GM21447 (cell line): ENCODE data around the gene LSAMP.

Source experiments
- ATAC-seq: cut with Tn5 transposase; IDR thresholded peaks from one replicate; pipeline ENCODE4 v1.9.1; 2021; ENCODE audit not compliant: unreplicated experiment

LSAMP gene

DNA sequence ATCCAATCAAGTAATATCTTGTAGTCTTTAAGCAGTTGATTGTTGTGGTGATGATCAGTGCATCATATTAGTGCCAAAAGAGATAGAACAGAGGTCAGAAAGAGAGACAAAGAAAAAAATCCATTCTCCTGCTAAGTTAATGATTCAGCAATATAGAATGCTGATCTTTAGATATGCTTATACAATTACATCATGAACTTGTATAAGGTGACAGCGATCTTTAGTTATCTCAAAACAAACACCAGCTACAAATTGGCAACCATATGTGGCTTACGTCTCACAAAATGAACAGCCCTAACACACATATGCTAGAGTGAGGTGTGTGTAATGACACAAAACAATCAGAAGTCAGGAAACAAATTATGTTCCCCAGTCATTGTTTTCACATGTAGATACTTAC is 12.5 kb downstream of the LSAMP start:
- no peak for ATAC-seq

DNA sequence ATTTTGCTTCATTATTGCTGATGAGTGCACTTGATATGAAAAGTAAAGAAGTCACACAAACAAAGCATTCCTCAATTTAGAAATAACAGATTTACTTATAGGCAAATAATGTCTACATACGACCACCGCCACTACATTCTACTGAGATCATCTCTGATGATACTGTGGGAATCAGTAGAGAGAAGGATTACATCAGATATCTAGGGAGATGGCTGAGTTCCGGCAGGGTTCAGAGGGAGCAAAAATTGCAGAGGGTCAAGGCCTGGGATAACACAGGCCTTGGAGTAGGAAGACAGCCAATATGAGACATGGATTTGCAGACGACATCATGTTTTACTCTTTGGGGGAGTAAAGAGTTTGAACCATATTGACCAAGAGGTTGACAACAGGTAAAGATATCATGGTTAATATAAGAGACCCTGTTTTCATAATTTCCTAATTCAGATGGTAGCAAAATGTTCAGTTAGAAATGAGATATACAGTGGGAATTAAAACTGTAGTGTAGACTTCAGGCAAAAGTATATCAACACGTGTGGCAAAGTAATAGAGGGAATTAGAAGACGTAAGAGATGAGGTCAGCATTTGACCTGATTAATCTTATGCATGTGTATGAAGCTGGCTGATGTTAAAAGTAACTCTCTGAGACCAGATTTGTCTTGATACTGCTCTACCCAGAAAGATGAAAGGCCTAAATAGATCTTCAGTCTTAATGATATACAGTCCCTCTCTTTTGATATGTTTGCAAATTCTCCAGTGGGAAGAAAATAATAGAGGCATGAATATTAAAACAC is 15.6 kb downstream of the LSAMP start:
- no peak for ATAC-seq

DNA sequence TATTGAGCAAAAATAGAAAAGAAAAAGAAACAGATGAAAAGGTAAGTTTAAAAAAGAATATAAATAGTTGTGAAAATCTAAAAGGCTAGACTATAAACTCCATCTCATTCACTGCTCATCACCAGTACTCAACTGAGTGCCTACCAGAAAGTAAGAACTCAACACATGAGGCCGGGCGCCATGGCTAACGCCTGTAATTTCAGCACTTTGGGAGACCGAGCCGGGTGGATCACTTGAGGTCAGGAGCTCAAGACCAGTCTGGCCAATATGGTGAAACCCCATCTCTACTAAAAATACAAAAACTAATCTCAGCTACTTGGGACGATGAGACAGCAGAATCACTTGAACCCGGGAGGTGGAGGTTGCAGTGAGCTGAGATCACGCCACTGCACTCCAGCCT is 19.3 kb downstream of the LSAMP start:
- no peak for ATAC-seq

DNA sequence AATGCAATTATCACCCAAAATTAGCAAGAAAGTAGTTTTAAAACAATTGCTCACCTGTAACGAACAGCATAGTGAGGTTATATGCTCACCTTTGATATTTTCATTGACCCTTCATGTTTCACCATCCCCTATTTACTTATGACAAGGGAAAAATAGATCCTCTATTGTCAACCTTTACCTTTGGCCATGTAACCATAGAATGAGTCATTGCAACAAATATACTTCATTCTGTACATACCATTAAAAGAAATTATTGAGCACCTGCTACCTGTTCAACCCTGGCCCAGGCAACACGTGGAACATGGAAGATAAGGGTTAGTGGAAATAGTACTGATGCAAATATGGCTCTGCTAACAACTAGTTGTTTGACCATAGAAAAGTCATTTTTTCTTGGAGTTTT is 20.2 kb downstream of the LSAMP start:
- ATAC-seq: no peak

DNA sequence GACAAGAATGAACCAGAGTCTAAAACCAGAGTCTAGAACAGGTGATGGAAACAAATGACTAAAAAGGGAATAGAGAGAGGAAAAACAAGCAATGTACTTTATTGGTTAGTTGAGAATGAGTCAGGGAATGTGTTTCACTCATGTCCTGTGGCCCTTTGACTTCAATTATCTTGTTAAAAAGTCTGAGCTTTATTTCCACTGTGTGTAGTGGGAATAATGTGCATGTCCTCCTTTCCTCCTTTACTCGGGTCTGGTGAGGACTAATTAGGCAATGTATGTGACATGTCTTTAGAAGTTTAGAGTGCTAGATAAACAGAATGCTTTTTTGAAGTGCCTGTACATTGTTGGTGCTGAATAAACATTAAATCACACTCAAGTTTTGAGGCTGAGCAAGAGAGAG is 21.3 kb downstream of the LSAMP start:
- ATAC-seq: no peak

DNA sequence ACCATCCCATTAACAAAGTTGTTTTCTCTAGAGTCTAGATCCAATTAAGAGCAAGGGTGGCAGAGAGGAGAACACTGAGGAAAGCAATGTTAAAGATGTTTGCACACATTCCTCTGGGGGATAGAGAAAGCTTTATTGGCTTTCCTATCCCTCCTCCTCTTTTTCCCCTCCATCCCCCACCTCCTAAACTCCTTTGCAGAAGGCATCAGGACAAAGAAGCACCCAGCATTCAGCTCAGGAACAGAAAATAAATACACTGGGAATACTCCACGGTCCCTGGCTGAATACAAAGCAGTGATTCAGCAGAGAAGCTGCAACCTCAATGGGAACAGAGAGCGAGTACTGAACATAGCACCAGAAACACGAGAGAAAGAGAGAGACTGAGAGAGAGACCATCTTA is 21.9 kb downstream of the LSAMP start:
- ATAC-seq: no peak

DNA sequence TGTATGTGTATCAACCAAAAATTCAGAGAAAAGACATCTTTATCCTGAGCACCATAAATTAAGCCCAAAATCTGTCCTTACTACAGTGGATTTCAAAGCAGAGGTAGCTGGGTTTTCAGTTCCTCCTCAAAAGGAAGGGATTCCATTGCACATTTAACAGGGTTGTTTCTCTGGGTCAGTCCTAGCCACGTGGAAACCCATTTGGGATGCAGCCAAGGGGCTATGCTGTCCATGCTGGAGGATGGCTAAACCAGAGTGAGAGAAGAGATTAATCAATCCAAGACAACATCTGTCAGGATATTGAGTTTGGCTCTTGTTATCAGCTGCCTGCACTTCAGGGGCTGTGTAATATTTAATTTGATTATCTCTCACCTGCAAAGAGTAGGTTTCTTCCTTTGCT is 28.1 kb downstream of the LSAMP start:
- no peak for ATAC-seq

DNA sequence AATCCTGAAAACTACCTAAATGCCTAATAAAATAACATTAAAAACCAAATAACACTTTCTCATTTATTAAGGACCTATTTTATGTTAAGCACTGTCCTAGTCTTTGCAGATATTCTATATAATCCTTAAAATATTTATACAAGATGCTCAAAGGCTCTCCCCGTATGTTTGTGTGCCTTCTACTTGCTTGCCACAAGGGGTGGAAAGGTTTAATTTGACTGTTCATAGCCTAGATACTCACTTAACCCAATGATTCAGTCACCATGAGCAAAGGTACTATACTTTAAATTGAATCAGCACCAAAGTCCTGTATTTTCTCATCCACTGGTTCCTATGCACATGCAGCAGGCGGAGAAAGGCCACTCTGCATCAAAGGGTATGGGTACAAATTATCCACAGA is 32.0 kb downstream of the LSAMP start:
- no peak for ATAC-seq

DNA sequence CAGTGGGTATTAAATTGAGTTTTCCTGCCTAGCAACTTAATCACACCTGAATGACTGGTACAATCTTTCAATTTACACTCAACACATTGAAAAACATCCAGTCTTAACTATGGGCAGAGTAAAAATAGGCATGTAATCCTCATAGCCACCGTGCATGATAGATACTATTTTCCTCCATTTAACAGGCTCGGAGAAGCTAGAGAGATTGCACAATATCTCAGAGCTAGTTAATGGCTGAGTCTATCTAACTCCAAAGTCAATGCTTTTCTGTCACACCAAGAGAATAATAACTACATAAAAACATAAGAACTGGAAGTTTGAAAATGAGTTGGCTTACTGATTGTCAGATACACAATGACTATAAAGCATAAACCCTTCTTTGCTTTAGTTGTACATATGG is 36.8 kb downstream of the LSAMP start:
- ATAC-seq: no peak

DNA sequence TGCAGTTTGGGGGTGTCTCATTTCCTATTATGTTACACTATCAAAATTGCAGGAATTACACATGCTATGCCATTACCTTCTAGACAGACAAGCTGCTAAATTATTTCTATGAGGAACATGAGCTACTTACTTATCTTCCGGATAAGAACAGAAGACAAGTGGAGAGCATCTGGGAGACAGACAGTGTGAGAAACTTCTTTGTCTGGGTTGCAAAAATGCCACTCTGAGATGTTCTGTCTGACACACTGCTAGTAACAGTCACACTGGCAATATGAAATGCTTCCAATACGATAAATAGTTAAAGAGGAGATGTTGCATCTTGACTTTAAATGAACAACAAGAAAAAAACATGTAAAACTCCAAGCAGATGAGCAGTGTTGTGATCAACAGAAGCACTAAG is 40.1 kb downstream of the LSAMP start:
- no peak for ATAC-seq

DNA sequence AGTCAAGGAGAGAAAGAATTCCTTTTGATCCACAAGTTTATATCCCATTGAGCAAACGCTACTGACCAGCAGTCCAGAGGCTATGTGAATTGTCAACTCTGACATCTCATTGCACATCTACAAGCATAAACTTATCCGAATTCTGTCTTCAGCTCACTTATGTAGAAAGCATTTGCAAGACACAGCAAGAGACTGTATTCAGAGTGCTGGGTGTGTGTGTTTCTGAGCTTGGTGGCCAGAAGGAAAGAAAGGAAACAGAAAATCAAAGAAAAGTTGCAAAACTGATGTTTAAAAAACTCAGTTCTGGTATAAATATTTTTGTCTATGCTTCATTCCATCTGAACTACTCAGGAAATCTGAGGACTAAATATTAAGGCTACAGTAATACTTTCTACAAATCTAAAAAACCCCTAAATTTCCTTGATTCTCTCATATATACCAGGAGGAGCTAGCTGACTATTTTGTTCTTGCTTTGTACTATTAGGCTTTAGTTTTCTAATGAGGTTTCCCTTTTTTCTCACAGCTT is 45.5 kb downstream of the LSAMP start:
- ATAC-seq: no peak

DNA sequence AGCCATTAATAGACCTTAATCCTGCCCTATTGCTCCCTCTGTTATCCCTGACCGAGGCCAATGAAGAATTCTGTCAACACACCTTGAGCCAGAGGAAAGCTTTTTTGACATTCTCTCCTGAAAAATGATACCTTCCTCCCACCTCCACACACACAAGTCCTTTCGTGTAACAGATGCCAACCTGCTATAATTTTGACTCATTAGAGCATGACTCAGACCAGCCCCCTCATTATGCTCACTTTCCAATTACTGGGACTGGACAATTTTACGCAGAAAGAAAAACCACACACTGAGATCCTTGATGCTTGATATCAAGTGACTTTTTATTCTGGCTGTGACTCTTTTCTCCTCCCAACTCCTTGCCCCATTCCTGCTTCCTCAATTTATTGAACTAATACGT is 50.9 kb downstream of the LSAMP start:
- ATAC-seq: no peak

DNA sequence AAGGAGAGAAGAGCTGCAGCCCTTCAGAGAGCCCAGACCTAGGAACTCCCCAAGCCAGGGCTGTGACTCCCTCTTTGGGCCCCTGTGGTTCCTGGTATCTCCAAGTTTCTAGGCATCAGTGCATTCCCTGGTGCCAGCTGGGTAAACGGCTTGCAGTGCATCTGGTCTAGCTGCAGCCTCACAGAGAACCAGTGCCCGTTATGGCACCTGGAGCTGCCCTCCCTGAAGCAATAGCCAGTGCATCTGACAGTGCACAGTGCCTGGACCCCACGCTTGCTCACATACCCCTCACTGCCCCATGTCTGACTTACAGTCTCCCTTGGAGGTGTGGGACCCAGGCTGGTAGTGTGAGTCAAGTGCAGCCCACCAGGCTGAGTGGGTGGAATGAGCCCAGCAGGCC is 52.1 kb downstream of the LSAMP start:
- no peak for ATAC-seq

DNA sequence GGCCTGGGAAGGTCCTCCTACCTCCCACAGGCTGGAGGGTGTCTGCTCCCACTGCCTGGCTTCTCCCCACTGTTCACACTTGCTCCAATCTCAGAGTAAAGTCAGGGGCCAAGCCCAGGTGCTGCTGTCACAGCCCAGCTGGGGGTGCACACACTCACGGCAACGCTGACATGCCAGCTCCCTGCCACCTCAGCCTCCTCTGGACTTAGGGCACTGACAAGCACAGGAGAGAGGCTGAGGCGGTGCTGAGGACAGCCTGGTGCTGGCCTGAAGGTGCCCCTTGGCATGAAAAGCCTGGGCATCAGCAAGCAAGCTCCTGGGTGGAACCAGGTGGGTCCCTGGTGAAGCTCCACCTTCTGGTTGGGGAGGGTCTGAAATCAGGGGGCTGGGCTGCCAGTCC is 53.0 kb downstream of the LSAMP start:
- no peak for ATAC-seq

DNA sequence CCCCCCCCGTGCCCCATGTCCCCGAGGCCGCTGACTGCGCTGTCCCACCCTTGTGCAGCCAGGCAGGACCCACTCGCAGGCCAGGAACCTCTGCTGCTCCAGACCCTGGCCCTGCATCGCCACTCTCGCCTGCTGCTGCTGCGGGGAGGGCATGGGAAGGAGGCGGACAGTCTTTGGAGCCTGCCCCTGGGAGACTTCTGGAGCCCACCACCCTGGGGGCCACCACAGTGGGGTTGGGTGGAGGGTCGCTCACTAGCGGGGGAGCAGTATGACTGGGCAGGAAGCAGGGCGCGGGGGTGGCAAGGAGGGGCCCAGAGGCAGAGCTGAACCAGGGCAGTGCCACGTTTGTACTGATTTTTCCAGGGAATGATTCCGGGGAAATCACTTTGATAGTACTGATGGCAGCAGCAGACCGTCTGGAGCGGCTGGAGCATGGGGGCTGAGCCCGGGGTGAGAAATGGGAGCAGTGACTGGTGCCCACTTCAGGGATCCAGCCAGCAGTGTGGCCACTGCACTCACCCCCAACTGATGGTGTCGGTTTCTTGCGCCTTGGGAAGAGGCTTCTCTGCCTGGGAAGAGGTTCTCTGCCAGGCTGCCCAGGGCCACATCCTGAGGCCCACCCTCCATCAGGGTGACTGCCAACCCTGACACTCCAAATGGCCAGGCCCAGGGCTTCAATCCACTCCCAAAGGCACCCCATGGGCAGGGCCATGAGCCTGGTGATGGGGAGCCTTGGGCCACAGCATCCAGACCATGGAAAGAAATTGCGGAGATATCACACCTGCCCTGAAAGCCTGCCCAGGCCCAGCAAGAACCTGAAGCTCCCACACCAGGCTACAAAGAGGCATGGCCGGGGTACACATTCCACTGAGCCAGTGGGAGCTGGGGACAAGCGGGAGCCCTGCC is 53.7 kb downstream of the LSAMP start:
- ATAC-seq: no peak

DNA sequence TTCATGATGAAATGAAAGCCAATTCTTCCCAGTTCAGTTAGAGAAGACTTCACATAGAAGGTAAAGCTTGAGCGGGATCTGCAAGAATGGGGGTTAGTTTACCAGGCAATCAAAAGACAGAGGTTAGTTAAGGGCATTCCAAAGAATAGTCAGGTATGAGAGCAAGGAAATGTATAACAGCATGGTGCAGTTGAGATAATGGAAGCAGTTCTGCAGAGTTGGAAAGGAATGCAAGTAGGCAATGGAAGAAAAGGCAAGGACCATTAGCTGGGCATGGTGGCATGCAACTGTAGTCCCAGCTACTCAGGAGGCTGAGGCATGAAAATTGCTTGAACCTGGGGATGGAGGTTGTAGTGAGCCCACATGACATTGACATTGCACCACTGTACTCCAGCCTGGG is 55.0 kb downstream of the LSAMP start:
- ATAC-seq: no peak

DNA sequence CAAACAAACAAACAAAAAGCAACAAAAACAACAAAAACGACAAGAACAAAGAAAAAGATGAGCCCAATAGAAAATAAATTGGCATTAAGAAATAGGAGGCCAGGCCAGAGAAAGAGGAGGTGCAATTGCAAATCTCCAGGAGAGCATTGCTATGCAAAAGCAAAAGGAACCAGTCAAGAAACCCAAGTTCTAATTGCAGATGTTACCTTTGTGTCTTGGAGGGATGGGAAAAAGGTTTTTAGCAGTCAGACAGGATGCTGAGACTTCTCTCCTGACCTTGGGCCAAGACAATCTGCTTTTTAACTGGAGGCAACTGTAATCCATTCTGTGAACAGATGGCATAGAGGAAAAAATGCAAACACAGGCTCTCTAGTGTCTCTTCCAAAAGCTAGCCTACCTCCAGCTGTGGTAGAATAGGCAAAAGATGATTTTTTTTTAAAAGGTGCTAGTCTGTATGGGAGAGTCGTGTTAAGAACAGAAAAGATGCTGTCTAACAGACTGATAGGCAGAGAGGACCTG is 56.4 kb downstream of the LSAMP start:
- ATAC-seq: no peak

DNA sequence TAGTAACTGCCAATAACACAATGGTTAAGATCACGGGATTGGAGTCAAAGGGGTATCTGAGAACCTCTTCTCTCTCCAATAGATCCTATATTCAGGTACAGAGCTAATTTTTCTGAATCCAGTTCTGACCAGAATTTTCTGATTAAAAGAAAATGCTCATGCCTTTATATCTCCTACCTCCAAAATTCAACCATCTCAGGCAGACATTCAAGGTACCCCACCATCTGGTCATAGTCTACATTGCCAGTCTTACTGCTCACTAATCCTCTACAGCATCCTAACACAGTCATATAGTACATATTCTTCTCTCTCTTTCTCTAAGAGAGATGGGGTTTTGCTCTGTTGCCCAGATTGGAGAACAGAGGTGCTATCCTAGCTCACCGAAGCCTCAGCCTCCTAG is 59.1 kb downstream of the LSAMP start:
- no peak for ATAC-seq

DNA sequence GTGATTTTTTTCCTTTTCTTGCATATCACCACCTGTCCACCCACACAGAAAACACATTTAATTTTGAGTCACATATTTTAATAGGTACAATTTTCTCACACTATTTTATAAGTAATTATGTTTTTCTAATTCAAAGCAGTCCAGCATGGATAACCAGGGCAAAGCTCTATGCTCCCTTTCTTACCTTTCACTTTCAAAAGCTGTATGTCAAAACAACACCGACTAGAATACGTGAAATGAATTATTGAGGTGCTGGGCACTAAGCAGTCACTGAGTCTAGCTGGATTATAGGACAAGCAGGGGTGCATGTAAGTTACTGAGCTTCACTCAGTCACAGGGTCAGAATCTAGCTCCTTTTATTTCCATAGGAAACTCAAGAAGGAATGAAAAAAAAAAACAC is 60.6 kb downstream of the LSAMP start:
- no peak for ATAC-seq

DNA sequence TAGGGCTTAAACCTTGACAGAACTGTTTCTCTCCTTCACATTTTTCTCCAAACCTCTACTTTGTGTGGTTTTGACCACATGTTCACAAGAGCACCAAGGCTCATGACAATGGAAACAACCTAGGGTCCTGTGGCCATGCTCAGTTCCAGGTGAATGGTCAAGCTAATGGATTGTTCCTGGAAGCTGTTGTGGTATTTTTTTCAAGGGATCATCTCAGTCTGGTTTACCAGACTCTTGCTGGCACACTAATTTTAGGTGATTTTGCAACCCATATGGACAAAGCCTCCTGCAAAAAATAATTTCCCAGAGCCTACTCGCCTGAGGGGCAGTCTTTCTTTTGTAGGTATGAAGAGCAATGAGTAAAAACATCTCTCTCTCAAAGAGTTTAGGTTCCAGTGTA is 67.2 kb downstream of the LSAMP start:
- ATAC-seq: no peak

DNA sequence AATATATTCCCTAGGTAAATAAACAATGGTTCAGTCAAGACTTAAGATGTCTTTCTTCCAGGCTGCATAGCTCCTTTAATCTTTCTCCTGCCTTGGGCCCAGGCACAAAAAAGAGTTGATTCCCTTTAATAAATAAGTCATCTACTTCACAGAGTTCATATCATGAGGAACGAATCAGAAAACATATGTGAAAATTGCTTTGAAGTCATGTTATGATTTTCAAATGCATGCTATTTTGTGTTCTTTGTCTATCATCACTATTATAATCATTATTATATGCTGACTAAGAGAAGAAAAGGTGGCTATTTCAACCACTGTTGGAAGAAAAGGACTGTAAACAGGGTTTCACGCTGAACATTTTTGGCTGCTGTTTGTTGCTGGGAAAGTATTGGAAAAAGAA is 70.4 kb downstream of the LSAMP start:
- no peak for ATAC-seq
